Astrocyte (in vitro differentiated cells and primary cell): Measurements from ENCODE around the gene EML6. TPM values are rescaled to one million over a fixed set of nuclear protein-coding genes. Genes with fewer than 3 reads are reported as not detected.

ENCODE experiments used
- DNase-seq: peaks from one replicate; pipeline ENCODE4 v3.0.0-alpha.2; 2010; ENCODE audit warnings: low read depth
- FAIRE-seq: peaks from 2 replicates; lab custom pipeline; 2011; peaks lifted over from hg19 to GRCh38; lab: Jason Lieb, UNC
- H2AFZ ChIP-seq: 2 replicates; pipeline ENCODE4 v1.6.0; 2012; ENCODE audit warnings: low read depth, low read length, inconsistent platforms
- H3K27ac ChIP-seq: 2 replicates; pipeline ENCODE4 v1.5.1; 2011; ENCODE audit warnings: low read depth, low read length, inconsistent platforms
- H3K27me3 ChIP-seq: 2 replicates; pipeline ENCODE4 v1.6.0; 2011; ENCODE audit warnings: low read length, inconsistent platforms; ENCODE audit not compliant: insufficient read depth
- H3K36me3 ChIP-seq: 2 replicates; pipeline ENCODE4 v1.5.1; 2011; ENCODE audit warnings: low read length, inconsistent platforms; ENCODE audit not compliant: insufficient read depth
- H3K4me1 ChIP-seq: 2 replicates; pipeline ENCODE4 v1.5.1; 2011; ENCODE audit warnings: low read length, inconsistent platforms; ENCODE audit not compliant: insufficient read depth
- H3K4me2 ChIP-seq: 2 replicates; pipeline ENCODE4 v1.6.0; 2012; ENCODE audit warnings: low read length, inconsistent platforms
- H3K4me3 ChIP-seq: 2 replicates; pipeline ENCODE4 v1.5.1; 2011; ENCODE audit warnings: low read depth, mild to moderate bottlenecking, low read length, inconsistent platforms; ENCODE audit not compliant: insufficient read depth
- H3K79me2 ChIP-seq: 2 replicates; pipeline ENCODE4 v1.6.0; 2012; ENCODE audit warnings: mild to moderate bottlenecking, low read length, inconsistent platforms; ENCODE audit not compliant: insufficient read depth
- H3K9ac ChIP-seq: 2 replicates; pipeline ENCODE4 v1.6.0; 2012; ENCODE audit warnings: mild to moderate bottlenecking, low read length, inconsistent platforms
- H3K9me3 ChIP-seq: 2 replicates; pipeline ENCODE4 v1.5.1; 2012; ENCODE audit warnings: low read depth, mild to moderate bottlenecking, low read length, inconsistent platforms; ENCODE audit not compliant: insufficient read depth
- H4K20me1 ChIP-seq: 2 replicates; pipeline ENCODE4 v1.6.0; 2012; ENCODE audit warnings: low read length, inconsistent platforms; ENCODE audit not compliant: insufficient read depth
- H3K27ac Mint-ChIP-seq: one replicate; pipeline ENCODE4 v1.8.0; 2021; ENCODE audit warnings: mild to moderate bottlenecking, mixed read lengths; ENCODE audit not compliant: unreplicated experiment
- H3K27me3 Mint-ChIP-seq: one replicate; pipeline ENCODE4 v1.8.0; 2021; ENCODE audit warnings: low read depth, mixed read lengths; ENCODE audit not compliant: unreplicated experiment
- H3K36me3 Mint-ChIP-seq: one replicate; pipeline ENCODE4 v1.8.0; 2021; ENCODE audit warnings: low read depth, mixed read lengths; ENCODE audit not compliant: unreplicated experiment
- H3K4me1 Mint-ChIP-seq: one replicate; pipeline ENCODE4 v1.8.0; 2021; ENCODE audit warnings: low read depth, mixed read lengths; ENCODE audit not compliant: unreplicated experiment
- H3K4me3 Mint-ChIP-seq: one replicate; pipeline ENCODE4 v1.8.0; 2021; ENCODE audit warnings: mild to moderate bottlenecking, moderate library complexity, mixed read lengths; ENCODE audit not compliant: unreplicated experiment
- H3K9me3 Mint-ChIP-seq: one replicate; pipeline ENCODE4 v1.8.0; 2021; ENCODE audit warnings: mild to moderate bottlenecking, mixed read lengths; ENCODE audit not compliant: unreplicated experiment
- EZH2 ChIP-seq: IDR thresholded peaks from 2 replicates; pipeline ENCODE4 v1.6.1; 2012; ENCODE audit warnings: mild to moderate bottlenecking, low read length, inconsistent platforms; ENCODE audit not compliant: insufficient read depth
- total RNA-seq: library from RNA; stranded (reverse); gene quantifications from 2 replicates; pipeline ENCODE4 v1.2.1, GENCODE V29; 2021
- TF ChIP-seq, protein P1 (sequence below): IDR thresholded peaks from 2 replicates; pipeline ENCODE4 v1.5.1; 2011; ENCODE audit warnings: low read depth, mild to moderate bottlenecking, inconsistent platforms, low read length, moderate library complexity; ENCODE audit not compliant: insufficient read depth

EML6 gene
- total RNA-seq, 1 donor from 2014 or later = 0.23 TPM

- Histone ChIP-seq H3K9ac (no peak overlapping the region), H3K79me2 (no peaks in the 10 kb centered on the region), H3K4me1 (no peaks in the 10 kb centered on the region), H3K4me2 (no peak overlapping the region), H3K27ac (no peak overlapping the region), H3K4me3 (no peak overlapping the region), H4K20me1 (no peaks in the 10 kb centered on the region), H2AFZ (no peak overlapping the region), H3K9me3 (no peaks in the 10 kb centered on the region), H3K27me3 (no peaks in the 10 kb centered on the region), H3K36me3 (no peaks in the 10 kb centered on the region)
- TF ChIP-seq, protein P1, sequence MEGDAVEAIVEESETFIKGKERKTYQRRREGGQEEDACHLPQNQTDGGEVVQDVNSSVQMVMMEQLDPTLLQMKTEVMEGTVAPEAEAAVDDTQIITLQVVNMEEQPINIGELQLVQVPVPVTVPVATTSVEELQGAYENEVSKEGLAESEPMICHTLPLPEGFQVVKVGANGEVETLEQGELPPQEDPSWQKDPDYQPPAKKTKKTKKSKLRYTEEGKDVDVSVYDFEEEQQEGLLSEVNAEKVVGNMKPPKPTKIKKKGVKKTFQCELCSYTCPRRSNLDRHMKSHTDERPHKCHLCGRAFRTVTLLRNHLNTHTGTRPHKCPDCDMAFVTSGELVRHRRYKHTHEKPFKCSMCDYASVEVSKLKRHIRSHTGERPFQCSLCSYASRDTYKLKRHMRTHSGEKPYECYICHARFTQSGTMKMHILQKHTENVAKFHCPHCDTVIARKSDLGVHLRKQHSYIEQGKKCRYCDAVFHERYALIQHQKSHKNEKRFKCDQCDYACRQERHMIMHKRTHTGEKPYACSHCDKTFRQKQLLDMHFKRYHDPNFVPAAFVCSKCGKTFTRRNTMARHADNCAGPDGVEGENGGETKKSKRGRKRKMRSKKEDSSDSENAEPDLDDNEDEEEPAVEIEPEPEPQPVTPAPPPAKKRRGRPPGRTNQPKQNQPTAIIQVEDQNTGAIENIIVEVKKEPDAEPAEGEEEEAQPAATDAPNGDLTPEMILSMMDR = no peak
- TF ChIP-seq EZH2 = no peak
- Mint-ChIP-seq H3K4me1 (peaks cover 2% of the 10 kb centered on the region), H3K9me3 (peaks cover 3% of the 10 kb centered on the region), H3K27ac (no peak overlapping the region), H3K36me3 (no peaks in the 10 kb centered on the region), H3K27me3 (peaks cover 3% of the 10 kb centered on the region), H3K4me3 (no peak overlapping the region)
- DNase-seq (no peak), FAIRE-seq (no peak)
Measured at GRCh38 chr2:54735636-54736035, 12.2 kb downstream of the EML6 start.

DNA sequence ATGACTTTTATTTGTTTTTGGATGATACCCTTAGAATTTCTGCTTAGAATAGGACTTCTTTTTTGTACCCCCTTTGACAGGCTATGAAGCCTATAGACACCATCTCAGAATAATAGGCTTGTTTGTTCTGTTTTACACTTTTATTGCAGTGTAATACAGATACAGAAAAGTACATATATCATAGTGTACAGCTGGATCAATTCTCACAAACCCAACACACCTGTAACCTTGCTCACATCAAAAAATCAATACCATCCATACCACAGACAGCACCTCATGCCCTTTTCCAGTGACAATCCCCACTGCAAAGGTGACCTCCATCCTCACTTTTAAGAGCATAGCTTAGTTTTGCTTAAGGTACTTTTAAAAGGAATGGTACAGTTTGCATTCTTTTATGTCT is 14.8 kb downstream of the EML6 start:
- Histone ChIP-seq H3K27ac (no peak overlapping the region), H3K79me2 (no peaks in the 10 kb centered on the region), H3K9me3 (no peaks in the 10 kb centered on the region), H4K20me1 (no peaks in the 10 kb centered on the region), H3K27me3 (no peaks in the 10 kb centered on the region), H3K9ac (no peak overlapping the region), H3K4me3 (no peak overlapping the region), H3K36me3 (no peaks in the 10 kb centered on the region), H2AFZ (no peak overlapping the region), H3K4me2 (no peak overlapping the region), H3K4me1 (no peaks in the 10 kb centered on the region)
- Mint-ChIP-seq H3K4me1 (peaks cover 7% of the 10 kb centered on the region), H3K27ac (no peak overlapping the region), H3K4me3 (no peak overlapping the region), H3K36me3 (no peaks in the 10 kb centered on the region), H3K27me3 (peaks cover 3% of the 10 kb centered on the region), H3K9me3 (no peaks in the 10 kb centered on the region)
- no peak for TF ChIP-seq EZH2
- TF ChIP-seq, protein P1 = no peak
- DNase-seq (no peak), FAIRE-seq (no peak)

DNA sequence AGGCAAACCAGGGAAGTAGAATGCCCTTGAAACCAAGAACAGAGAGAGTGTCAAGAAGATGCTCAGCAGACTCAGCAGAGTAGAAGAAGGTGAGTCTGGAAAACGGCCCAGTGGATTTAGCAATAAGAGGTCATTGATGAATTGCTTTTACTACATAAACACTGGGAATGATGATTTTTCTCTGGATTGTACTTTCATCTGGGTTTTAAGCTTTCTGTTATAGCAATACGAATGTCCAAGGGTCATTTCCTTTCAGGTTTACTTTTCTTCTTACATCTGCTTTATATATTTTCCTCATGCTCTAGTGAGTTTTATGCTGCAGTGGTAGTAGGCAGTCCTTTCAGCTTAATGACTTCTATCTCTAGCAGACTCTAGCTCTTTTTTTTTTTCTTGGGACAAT is 16.9 kb downstream of the EML6 start:
- no peak overlapping the region for H3K27ac ChIP-seq
- Mint-ChIP-seq H3K9me3 (no peaks in the 10 kb centered on the region), H3K4me1 (peaks cover 7% of the 10 kb centered on the region), H3K36me3 (no peaks in the 10 kb centered on the region), H3K27ac (no peak overlapping the region), H3K27me3 (peaks cover 3% of the 10 kb centered on the region), H3K4me3 (no peak overlapping the region)
- no peaks in the 10 kb centered on the region for H3K9me3 ChIP-seq
- H3K4me3 ChIP-seq = no peak overlapping the region
- no peaks in the 10 kb centered on the region for H3K36me3 ChIP-seq
- no peaks in the 10 kb centered on the region for H4K20me1 ChIP-seq
- DNase-seq (peak; percentile 48), FAIRE-seq (no peak)
- H2AFZ ChIP-seq = no peak overlapping the region
- no peak overlapping the region for H3K4me2 ChIP-seq
- TF ChIP-seq, protein P1 = no peak
- TF ChIP-seq EZH2 = no peak
- H3K27me3 ChIP-seq = no peaks in the 10 kb centered on the region
- no peaks in the 10 kb centered on the region for H3K4me1 ChIP-seq
- H3K79me2 ChIP-seq = no peaks in the 10 kb centered on the region
- H3K9ac ChIP-seq = no peak overlapping the region
